H9 (cell line): ENCODE results near the gene TMEM51. TPM values are rescaled to one million over a fixed set of nuclear protein-coding genes. Genes with fewer than 3 reads are reported as not detected.

Experiments
- DNase-seq: peaks from one replicate; pipeline ENCODE4 v3.0.0-alpha.2; 2017
- H2AFZ ChIP-seq: one replicate; pipeline ENCODE4 v1.6.1; 2013; ENCODE audit warnings: mild to moderate bottlenecking, low read length, control low read depth, moderate library complexity
- H2AK5ac ChIP-seq: 2 replicates; pipeline ENCODE4 v1.6.1; 2013; ENCODE audit warnings: low read length, control low read depth, mixed read lengths; ENCODE audit not compliant: insufficient read length
- H2BK120ac ChIP-seq: one replicate; pipeline ENCODE4 v1.6.1; 2013; ENCODE audit warnings: low read depth, mild to moderate bottlenecking, low read length, control low read depth, inconsistent platforms; ENCODE audit not compliant: poor library complexity, severe bottlenecking
- H2BK12ac ChIP-seq: 2 replicates; pipeline ENCODE4 v1.6.1; 2013; ENCODE audit warnings: low read length, control low read depth, mixed read lengths, low read depth; ENCODE audit not compliant: insufficient read length
- H2BK15ac ChIP-seq: 2 replicates; pipeline ENCODE4 v1.6.1; 2013; ENCODE audit warnings: low read depth, low read length, control low read depth
- H2BK20ac ChIP-seq: one replicate; pipeline ENCODE4 v1.6.1; 2013; ENCODE audit warnings: low read depth, mild to moderate bottlenecking, low read length, control low read depth, inconsistent platforms; ENCODE audit not compliant: poor library complexity, severe bottlenecking
- H2BK5ac ChIP-seq: 2 replicates; pipeline ENCODE4 v1.6.1; 2013; ENCODE audit warnings: low read length, control low read depth, mixed read lengths; ENCODE audit not compliant: insufficient read length
- H3K14ac ChIP-seq: 2 replicates; pipeline ENCODE4 v1.6.1; 2013; ENCODE audit warnings: low read length, control low read depth; ENCODE audit not compliant: insufficient read depth
- H3K18ac ChIP-seq: 2 replicates; pipeline ENCODE4 v1.6.1; 2013; ENCODE audit warnings: low read depth, mild to moderate bottlenecking, mixed read lengths, low read length, control low read depth; ENCODE audit not compliant: insufficient read length
- H3K23ac ChIP-seq: 2 replicates; pipeline ENCODE4 v1.6.1; 2013; ENCODE audit warnings: low read length, control low read depth, mixed read lengths, low read depth; ENCODE audit not compliant: insufficient read length
- H3K23me2 ChIP-seq: 2 replicates; pipeline ENCODE4 v1.6.1; 2013; ENCODE audit warnings: low read depth, mild to moderate bottlenecking, mixed read lengths, low read length, control low read depth; ENCODE audit not compliant: insufficient read length, poor library complexity, severe bottlenecking
- H3K27ac ChIP-seq: 2 replicates; pipeline ENCODE4 v1.5.1; 2013; ENCODE audit warnings: low read length, control low read depth, mixed read lengths, low read depth; ENCODE audit not compliant: insufficient read length
- H3K27me3 ChIP-seq: 2 replicates; pipeline ENCODE4 v1.6.1; 2013; ENCODE audit warnings: low read length, control low read depth, inconsistent platforms; ENCODE audit not compliant: insufficient read depth
- H3K4ac ChIP-seq: 2 replicates; pipeline ENCODE4 v1.6.1; 2013; ENCODE audit warnings: low read depth, mild to moderate bottlenecking, control low read depth, inconsistent platforms, low read length, moderate library complexity
- H3K4me1 ChIP-seq: 2 replicates; pipeline ENCODE4 v1.6.1; 2013; ENCODE audit warnings: low read length, control low read depth, inconsistent platforms; ENCODE audit not compliant: insufficient read depth
- H3K4me2 ChIP-seq: 2 replicates; pipeline ENCODE4 v1.6.1; 2013; ENCODE audit warnings: low read length, control low read depth, mixed read lengths; ENCODE audit not compliant: insufficient read length, insufficient read depth
- H3K56ac ChIP-seq: 2 replicates; pipeline ENCODE4 v1.6.1; 2013; ENCODE audit warnings: low read depth, mild to moderate bottlenecking, mixed read lengths, low read length, control low read depth; ENCODE audit not compliant: insufficient read length
- H3K79me1 ChIP-seq: 2 replicates; pipeline ENCODE4 v1.6.1; 2013; ENCODE audit warnings: low read depth, mild to moderate bottlenecking, moderate library complexity, low read length, control low read depth, inconsistent platforms; ENCODE audit not compliant: insufficient read depth, poor library complexity, severe bottlenecking
- H3K79me2 ChIP-seq: 2 replicates; pipeline ENCODE4 v1.6.1; 2013; ENCODE audit warnings: low read length, control low read depth, inconsistent platforms; ENCODE audit not compliant: insufficient read depth
- H3K9ac ChIP-seq: 2 replicates; pipeline ENCODE4 v1.6.1; 2013; ENCODE audit warnings: low read length, control low read depth, mixed read lengths; ENCODE audit not compliant: insufficient read length; ENCODE audit errors: extremely low read depth
- H3K9me3 ChIP-seq: one replicate; pipeline ENCODE4 v1.6.1; 2013; ENCODE audit warnings: low read depth, low read length, inconsistent platforms; ENCODE audit not compliant: control insufficient read depth
- H3T11ph ChIP-seq: one replicate; pipeline ENCODE4 v1.6.1; 2013; ENCODE audit warnings: mild to moderate bottlenecking, low read length, control low read depth, inconsistent platforms
- H4K20me1 ChIP-seq: one replicate; pipeline ENCODE4 v1.6.1; 2013; ENCODE audit not compliant: control insufficient read depth, insufficient read length, insufficient read depth
- H4K5ac ChIP-seq: 2 replicates; pipeline ENCODE4 v1.6.1; 2013; ENCODE audit warnings: low read depth, mild to moderate bottlenecking, mixed read lengths, low read length, control low read depth; ENCODE audit not compliant: insufficient read length
- H4K8ac ChIP-seq: replicated peaks from 2 replicates; pipeline ENCODE4 v1.6.1; 2013; ENCODE audit warnings: low read length, control low read depth, mixed read lengths, low read depth; ENCODE audit not compliant: insufficient read length
- H4K91ac ChIP-seq: 2 replicates; pipeline ENCODE4 v1.6.1; 2013; ENCODE audit warnings: low read depth, mild to moderate bottlenecking, moderate library complexity, mixed read lengths, low read length, control low read depth; ENCODE audit not compliant: insufficient read length
- H3K27ac Mint-ChIP-seq, 3 experiments: 2 replicates in 2 of 3; 3 replicates in 1 of 3; pipeline ENCODE4 v1.8.0; 2020 to 2021; ENCODE audit warnings: mixed read lengths in 3 of 3, mild to moderate bottlenecking in 1 of 3, moderate library complexity in 1 of 3
- H3K27me3 Mint-ChIP-seq: 2 replicates; pipeline ENCODE4 v1.8.0; 2021; ENCODE audit warnings: low read depth, mild to moderate bottlenecking, moderate library complexity, mixed read lengths
- H3K36me3 Mint-ChIP-seq, 3 experiments: 2 replicates in 2 of 3; 3 replicates in 1 of 3; pipeline ENCODE4 v1.8.0; 2020 to 2021; ENCODE audit warnings: low read depth in 3 of 3, mixed read lengths in 3 of 3; ENCODE audit not compliant: insufficient read depth in 1 of 3
- H3K4me1 Mint-ChIP-seq, 2 experiments: 2 replicates each; pipeline ENCODE4 v1.8.0; 2020; ENCODE audit warnings: mixed read lengths in 2 of 2
- H3K4me3 Mint-ChIP-seq, 2 experiments: 2 replicates in 1 of 2; 3 replicates in 1 of 2; pipeline ENCODE4 v1.8.0; 2020 to 2021; ENCODE audit warnings: mild to moderate bottlenecking in 2 of 2, mixed read lengths in 2 of 2, moderate library complexity in 1 of 2
- H3K9me3 Mint-ChIP-seq, 2 experiments: 2 replicates in 1 of 2; 3 replicates in 1 of 2; pipeline ENCODE4 v1.8.0; 2020; ENCODE audit warnings: mild to moderate bottlenecking in 2 of 2, mixed read lengths in 2 of 2, moderate library complexity in 1 of 2
- CTCF ChIP-seq: fragments of 200-600 bp; sonication (generic); conservative IDR thresholded peaks from 3 replicates; pipeline ENCODE4 v1.8.0; 2021; ENCODE audit warnings: antibody characterized with exemption, mild to moderate bottlenecking
- WGBS: extraction: QIAGEN DNeasy Blood & Tissue Kit; methylation state at CpG from one replicate; pipeline ENCODE4 v1.1.7; 2013; ENCODE audit warnings: missing lambda C conversion rate, low lambda C conversion rate, mixed read lengths; ENCODE audit not compliant: insufficient read length; ENCODE audit errors: extremely low coverage; 5-methylcytosine and 5-hydroxymethylcytosine counted together
- total RNA-seq: library from RNA; stranded (reverse); gene quantifications from 2 replicates; pipeline ENCODE4 v1.2.1, GENCODE V29; 2021

TMEM51 gene
- total RNA-seq, 1 experiment from 2014 or later, result 4.6 TPM

- Histone ChIP-seq H3K23ac (no peak overlapping the region), H3K27me3 (no peaks in the 10 kb centered on the region), H3K27ac (no peak overlapping the region), H3K9ac (no peak overlapping the region), H2BK20ac (no peak overlapping the region), H2BK15ac (no peak overlapping the region), H2BK12ac (no peak overlapping the region), H4K20me1 (no peaks in the 10 kb centered on the region), H3K4me1 (no peaks in the 10 kb centered on the region), H2AK5ac (no peak overlapping the region), H3K23me2 (no peaks in the 10 kb centered on the region), H3K18ac (no peak overlapping the region), H3K79me2 (no peaks in the 10 kb centered on the region), H2AFZ (no peak overlapping the region), H4K91ac (no peak overlapping the region), H3K14ac (no peak overlapping the region), H3K4me2 (no peak overlapping the region), H3K79me1 (no peaks in the 10 kb centered on the region), H2BK120ac (no peak overlapping the region), H3T11ph (no peak overlapping the region), H2BK5ac (no peak overlapping the region), H4K5ac (no peak overlapping the region), H3K4ac (no peak overlapping the region), H3K9me3 (no peaks in the 10 kb centered on the region), H4K8ac (no peak overlapping the region), H3K56ac (no peak overlapping the region)
- peaks cover 5% of the 10 kb centered on the region in 2 experiments for H3K4me1 Mint-ChIP-seq
- TF ChIP-seq CTCF, result no peak
- no peak overlapping the region for H3K4me3 Mint-ChIP-seq
- peaks cover 24% of the 10 kb centered on the region for H3K27me3 Mint-ChIP-seq
- no peak for DNase-seq
- peaks cover 5 to 10% (median 8%) of the 10 kb centered on the region in 3 experiments; a peak in 6 of 7 replicates for H3K36me3 Mint-ChIP-seq
- H3K9me3 Mint-ChIP-seq, result peaks cover 13 to 19% of the 10 kb centered on the region in 2 experiments
- no CpG with 5 or more reads among the region's 4 CpGs for WGBS
- no peak overlapping the region for H3K27ac Mint-ChIP-seq
Observed at GRCh38 chr1:15129944-15130343, 23.6 kb upstream of the TMEM51 start.
